HL-60 (cell line): Measurements from ENCODE around the gene SLC10A1.
"Not testable (repeated sequence)": the region's sequence is repeated elsewhere in the genome, so short reads cannot be mapped to it uniquely, and the experiment has no call there.

Experiments used
- DNase-seq, 2 experiments: peaks; one replicate each; pipeline ENCODE4 v3.0.0-alpha.2; 2010 to 2020; ENCODE audit warnings: low read depth in 1 of 2, low spot score in 1 of 2
- H3K27ac ChIP-seq: fragments of 250-450 bp; sonication (Bioruptor Pico); replicated peaks from 2 replicates; pipeline ENCODE4 v1.5.1; 2020; ENCODE audit warnings: mild to moderate bottlenecking, moderate library complexity
- H3K27me3 ChIP-seq: fragments of 250-450 bp; sonication (Bioruptor Pico); 2 replicates; pipeline ENCODE4 v1.5.1; 2021; ENCODE audit warnings: mild to moderate bottlenecking, moderate library complexity; ENCODE audit not compliant: insufficient read depth, poor library complexity, severe bottlenecking
- H3K4me3 ChIP-seq: replicated peaks from 2 replicates; pipeline ENCODE4 v1.5.1; 2011; ENCODE audit warnings: mild to moderate bottlenecking, control low read depth, low read length; ENCODE audit not compliant: insufficient read depth
- GABPA ChIP-seq: IDR thresholded peaks from 2 replicates; pipeline ENCODE4 v1.6.1; 2012; ENCODE audit warnings: low read depth
- POLR2AphosphoS5 ChIP-seq: IDR thresholded peaks from 2 replicates; pipeline ENCODE4 v1.6.1; 2012; ENCODE audit warnings: low read depth
- SPI1 ChIP-seq: IDR thresholded peaks from 2 replicates; pipeline ENCODE4 v1.6.1; 2012; ENCODE audit warnings: low read depth, mild to moderate bottlenecking, borderline replicate concordance
- TF ChIP-seq, protein P1 (sequence below): IDR thresholded peaks from one replicate; pipeline ENCODE4 v1.5.1; 2011; ENCODE audit warnings: low read length, control low read depth, inconsistent platforms; ENCODE audit not compliant: insufficient read depth
- TF ChIP-seq, protein P2 (sequence below): IDR thresholded peaks from 2 replicates; pipeline ENCODE4 v1.6.1; 2012; ENCODE audit warnings: low read depth; ENCODE audit not compliant: insufficient replicate concordance

Gene SLC10A1

DNA sequence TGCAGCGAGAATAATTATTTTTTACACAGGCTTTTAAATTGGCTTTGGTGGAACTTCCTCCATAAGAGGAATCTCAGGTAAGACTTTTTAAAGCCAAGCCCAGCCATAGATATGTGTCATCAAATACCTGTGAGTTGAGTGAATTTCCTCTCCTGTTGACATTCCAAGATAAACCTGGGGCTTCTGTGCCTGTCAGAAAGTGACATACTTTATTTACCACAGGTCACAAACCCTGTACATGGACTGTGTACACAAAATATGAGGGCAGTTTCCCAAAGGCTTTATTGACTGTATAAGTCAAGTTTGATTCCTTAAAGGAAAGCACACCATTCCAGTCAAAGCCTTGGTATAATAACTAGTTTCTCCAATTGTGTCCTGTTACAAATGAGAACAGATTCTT, 56.0 kb downstream of the SLC10A1 start:
- H3K27ac ChIP-seq: no peak overlapping the region
- H3K27me3 ChIP-seq: no peaks in the 10 kb centered on the region
- TF ChIP-seq GABPA: no peak
- TF ChIP-seq POLR2AphosphoS5: no peak
- TF ChIP-seq, protein P1, sequence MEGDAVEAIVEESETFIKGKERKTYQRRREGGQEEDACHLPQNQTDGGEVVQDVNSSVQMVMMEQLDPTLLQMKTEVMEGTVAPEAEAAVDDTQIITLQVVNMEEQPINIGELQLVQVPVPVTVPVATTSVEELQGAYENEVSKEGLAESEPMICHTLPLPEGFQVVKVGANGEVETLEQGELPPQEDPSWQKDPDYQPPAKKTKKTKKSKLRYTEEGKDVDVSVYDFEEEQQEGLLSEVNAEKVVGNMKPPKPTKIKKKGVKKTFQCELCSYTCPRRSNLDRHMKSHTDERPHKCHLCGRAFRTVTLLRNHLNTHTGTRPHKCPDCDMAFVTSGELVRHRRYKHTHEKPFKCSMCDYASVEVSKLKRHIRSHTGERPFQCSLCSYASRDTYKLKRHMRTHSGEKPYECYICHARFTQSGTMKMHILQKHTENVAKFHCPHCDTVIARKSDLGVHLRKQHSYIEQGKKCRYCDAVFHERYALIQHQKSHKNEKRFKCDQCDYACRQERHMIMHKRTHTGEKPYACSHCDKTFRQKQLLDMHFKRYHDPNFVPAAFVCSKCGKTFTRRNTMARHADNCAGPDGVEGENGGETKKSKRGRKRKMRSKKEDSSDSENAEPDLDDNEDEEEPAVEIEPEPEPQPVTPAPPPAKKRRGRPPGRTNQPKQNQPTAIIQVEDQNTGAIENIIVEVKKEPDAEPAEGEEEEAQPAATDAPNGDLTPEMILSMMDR: no peak
- TF ChIP-seq, protein P2, sequence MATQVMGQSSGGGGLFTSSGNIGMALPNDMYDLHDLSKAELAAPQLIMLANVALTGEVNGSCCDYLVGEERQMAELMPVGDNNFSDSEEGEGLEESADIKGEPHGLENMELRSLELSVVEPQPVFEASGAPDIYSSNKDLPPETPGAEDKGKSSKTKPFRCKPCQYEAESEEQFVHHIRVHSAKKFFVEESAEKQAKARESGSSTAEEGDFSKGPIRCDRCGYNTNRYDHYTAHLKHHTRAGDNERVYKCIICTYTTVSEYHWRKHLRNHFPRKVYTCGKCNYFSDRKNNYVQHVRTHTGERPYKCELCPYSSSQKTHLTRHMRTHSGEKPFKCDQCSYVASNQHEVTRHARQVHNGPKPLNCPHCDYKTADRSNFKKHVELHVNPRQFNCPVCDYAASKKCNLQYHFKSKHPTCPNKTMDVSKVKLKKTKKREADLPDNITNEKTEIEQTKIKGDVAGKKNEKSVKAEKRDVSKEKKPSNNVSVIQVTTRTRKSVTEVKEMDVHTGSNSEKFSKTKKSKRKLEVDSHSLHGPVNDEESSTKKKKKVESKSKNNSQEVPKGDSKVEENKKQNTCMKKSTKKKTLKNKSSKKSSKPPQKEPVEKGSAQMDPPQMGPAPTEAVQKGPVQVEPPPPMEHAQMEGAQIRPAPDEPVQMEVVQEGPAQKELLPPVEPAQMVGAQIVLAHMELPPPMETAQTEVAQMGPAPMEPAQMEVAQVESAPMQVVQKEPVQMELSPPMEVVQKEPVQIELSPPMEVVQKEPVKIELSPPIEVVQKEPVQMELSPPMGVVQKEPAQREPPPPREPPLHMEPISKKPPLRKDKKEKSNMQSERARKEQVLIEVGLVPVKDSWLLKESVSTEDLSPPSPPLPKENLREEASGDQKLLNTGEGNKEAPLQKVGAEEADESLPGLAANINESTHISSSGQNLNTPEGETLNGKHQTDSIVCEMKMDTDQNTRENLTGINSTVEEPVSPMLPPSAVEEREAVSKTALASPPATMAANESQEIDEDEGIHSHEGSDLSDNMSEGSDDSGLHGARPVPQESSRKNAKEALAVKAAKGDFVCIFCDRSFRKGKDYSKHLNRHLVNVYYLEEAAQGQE: no peak
- TF ChIP-seq SPI1: no peak
- no peak for DNase-seq
- H3K4me3 ChIP-seq: no peak overlapping the region

DNA sequence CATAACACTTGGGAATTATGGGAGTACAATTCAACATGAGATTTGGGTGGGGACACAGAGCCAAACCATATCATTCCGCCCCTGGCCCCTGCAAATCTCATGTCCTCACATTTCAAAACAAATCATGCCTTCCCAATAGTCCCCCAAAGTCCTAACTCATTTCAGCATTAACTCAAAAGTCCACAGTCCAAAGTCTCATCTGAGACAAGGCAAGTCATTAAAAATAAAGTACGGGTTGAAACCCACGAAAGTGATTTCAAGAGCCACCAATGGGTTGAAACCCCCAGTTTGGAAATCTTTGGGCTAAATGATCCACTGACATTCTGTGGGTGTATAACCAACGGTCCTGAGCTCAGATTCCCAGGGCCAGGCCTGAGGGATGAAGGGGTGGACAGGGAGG, 60.6 kb downstream of the SLC10A1 start:
- H3K4me3 ChIP-seq, DNase-seq, H3K27me3 ChIP-seq, H3K27ac ChIP-seq: not testable (repeated sequence)

DNA sequence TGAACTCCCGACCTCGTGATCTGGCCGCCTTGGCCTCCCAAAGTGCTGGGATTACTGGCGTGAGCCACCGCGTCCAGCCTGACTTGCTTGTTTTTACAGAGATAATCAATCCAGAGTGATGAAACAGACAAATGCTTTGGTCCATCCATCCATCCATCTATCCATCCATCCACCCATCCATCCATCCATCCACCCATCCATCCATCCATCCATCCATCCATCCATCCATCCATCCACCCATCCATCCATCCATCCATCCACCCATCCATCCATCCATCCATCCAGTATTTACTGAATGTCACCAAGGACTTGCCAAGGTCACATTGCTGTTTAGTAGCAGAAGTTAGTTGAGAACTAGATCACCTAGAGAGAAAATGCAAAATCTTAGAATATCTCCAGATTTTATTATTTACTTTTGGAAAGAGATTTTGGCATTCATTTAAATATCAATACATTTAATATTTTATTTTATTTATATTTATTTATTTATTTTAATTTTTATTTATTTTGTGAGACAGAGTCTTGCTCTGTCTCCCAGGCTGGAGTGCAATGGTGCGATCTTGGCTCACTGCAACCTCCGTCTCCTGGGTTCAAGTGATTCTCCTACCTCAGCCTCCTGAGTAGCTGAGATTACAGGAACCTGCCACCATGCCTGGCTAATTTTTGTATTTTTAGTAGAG, 65.0 kb downstream of the SLC10A1 start:
- H3K27ac ChIP-seq, DNase-seq, H3K4me3 ChIP-seq, H3K27me3 ChIP-seq: not testable (repeated sequence)

DNA sequence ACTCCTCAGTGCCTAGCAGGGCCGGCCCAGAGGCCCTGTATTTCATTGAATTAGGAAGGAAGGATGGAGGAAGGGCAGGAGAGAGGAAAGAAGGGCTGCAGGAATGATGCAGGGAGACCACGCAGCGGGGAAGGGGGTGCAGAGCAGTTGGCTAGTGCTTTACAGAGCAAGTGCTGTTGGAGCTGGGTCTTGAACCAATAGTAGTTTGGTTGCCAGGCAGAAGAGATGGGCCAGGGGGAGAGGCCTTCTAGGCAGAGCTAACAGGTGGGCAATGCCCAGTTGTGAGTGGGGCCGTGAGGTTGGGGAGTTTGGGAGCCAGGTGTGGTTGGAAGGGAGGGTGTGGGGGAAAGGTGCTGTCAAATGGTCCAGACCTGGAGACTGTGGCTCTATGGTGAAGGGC, 69.2 kb downstream of the SLC10A1 start:
- H3K4me3 ChIP-seq: no peak overlapping the region
- no peak overlapping the region for H3K27ac ChIP-seq
- TF ChIP-seq SPI1 (no peak), GABPA (no peak), POLR2AphosphoS5 (no peak)
- TF ChIP-seq, protein P2: no peak
- TF ChIP-seq, protein P1: no peak
- DNase-seq: no peak
- no peaks in the 10 kb centered on the region for H3K27me3 ChIP-seq

DNA sequence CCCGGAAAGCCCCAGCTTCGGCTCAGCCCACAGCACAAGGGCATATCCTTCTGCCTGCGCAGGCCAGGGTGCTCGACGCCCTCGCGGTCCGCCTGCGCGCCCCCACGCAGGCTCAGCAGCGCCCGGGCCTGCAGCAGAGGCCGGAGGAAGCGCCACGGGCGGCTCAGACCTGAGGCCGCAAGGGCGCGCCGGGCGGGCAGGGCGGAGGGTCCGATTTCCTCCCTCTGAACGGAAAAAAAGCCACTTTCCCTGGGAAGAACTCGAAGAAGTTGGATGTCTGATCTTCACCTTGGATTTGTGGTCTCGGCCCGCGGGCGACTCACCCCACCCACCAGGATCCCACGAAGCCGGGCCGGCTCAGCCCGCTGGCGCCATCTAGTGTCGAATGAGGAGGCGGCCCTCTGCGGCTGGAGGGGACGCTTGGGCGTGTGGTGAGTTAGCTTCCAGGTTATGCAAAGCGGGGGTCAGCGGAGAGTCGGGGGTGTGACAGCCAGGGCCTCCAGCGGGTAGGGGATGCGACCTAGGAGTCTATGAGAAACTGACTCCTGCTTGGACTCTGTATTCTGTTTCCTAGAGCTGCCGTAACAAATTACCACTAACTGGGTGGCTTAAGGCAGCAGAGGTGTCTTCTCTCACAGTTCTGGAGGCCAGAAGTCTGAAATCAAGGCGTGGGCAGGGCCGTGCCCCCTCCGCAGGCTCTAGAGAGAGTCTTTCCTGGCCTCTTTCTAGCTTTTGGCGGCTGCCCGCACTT, 70.1 kb downstream of the SLC10A1 start:
- TF ChIP-seq GABPA (no peak), SPI1 (no peak), POLR2AphosphoS5 (no peak)
- TF ChIP-seq, protein P1: peak; percentile 19
- TF ChIP-seq, protein P2: no peak
- H3K27me3 ChIP-seq: no peaks in the 10 kb centered on the region
- peak; percentile 14 to 43 for DNase-seq
- H3K27ac ChIP-seq: no peak overlapping the region
- H3K4me3 ChIP-seq: peak overlapping the region; percentile 35
